Thoracic aorta (tissue), 2 donors: ENCODE results near the gene FOLR2. TPM values are rescaled to one million over a fixed set of nuclear protein-coding genes. Genes with fewer than 3 reads are reported as not detected.

Experiments
- ATAC-seq: fragments of 150-250 bp; one replicate; pipeline ENCODE4 v1.8.0; 2017; ENCODE audit warnings: low read depth; ENCODE audit not compliant: insufficient number of reproducible peaks, low FRiP score
- DNase-seq: peaks from one replicate; pipeline ENCODE4 v3.0.0-alpha.2; 2020; ENCODE audit warnings: low spot score
- H3K27ac ChIP-seq, 2 donors: fragments of 200-600 bp; sonication (generic); 1 replicate in 1 of 2; 2 replicates in 1 of 2; pipeline ENCODE4 v1.5.1; 2016; ENCODE audit warnings: mild to moderate bottlenecking in 2 of 2, moderate library complexity in 2 of 2
- H3K27me3 ChIP-seq: fragments of 200-600 bp; sonication (generic); replicated peaks from 2 replicates; pipeline ENCODE4 v1.6.0; 2016; ENCODE audit warnings: mild to moderate bottlenecking; ENCODE audit not compliant: insufficient read depth
- H3K36me3 ChIP-seq: fragments of 200-600 bp; sonication (generic); one replicate; pipeline ENCODE4 v1.5.1; 2016
- H3K4me1 ChIP-seq, 2 donors: fragments of 200-600 bp; sonication (generic); 1 replicate in 1 of 2; 2 replicates in 1 of 2; pipeline versions ENCODE4 v1.5.1 to v1.6.0; 2016; ENCODE audit warnings: low read depth in 2 of 2, mild to moderate bottlenecking in 1 of 2; ENCODE audit not compliant: control insufficient read depth in 1 of 2
- H3K4me3 ChIP-seq: fragments of 200-600 bp; sonication (generic); 2 replicates; pipeline ENCODE4 v1.5.1; 2016; ENCODE audit warnings: mild to moderate bottlenecking
- H3K9me3 ChIP-seq: fragments of 200-600 bp; sonication (generic); 2 replicates; pipeline ENCODE4 v1.5.1; 2016
- total RNA-seq, 2 donors: library from RNA; depleted of rRNA; stranded (reverse); fragments of >200 nt; gene quantifications; one replicate each; pipeline versions ENCODE4 v1.1.0 to v1.2.3, GENCODE V29; 2016
- TF ChIP-seq, protein P1 (sequence below): fragments of 200-600 bp; sonication (generic); IDR thresholded peaks from one replicate; pipeline ENCODE4 v1.5.1; 2019; ENCODE audit warnings: antibody characterized with exemption

FOLR2 gene
- total RNA-seq, 2 donors from 2014 or later: 51.4 to 118 TPM

DNA sequence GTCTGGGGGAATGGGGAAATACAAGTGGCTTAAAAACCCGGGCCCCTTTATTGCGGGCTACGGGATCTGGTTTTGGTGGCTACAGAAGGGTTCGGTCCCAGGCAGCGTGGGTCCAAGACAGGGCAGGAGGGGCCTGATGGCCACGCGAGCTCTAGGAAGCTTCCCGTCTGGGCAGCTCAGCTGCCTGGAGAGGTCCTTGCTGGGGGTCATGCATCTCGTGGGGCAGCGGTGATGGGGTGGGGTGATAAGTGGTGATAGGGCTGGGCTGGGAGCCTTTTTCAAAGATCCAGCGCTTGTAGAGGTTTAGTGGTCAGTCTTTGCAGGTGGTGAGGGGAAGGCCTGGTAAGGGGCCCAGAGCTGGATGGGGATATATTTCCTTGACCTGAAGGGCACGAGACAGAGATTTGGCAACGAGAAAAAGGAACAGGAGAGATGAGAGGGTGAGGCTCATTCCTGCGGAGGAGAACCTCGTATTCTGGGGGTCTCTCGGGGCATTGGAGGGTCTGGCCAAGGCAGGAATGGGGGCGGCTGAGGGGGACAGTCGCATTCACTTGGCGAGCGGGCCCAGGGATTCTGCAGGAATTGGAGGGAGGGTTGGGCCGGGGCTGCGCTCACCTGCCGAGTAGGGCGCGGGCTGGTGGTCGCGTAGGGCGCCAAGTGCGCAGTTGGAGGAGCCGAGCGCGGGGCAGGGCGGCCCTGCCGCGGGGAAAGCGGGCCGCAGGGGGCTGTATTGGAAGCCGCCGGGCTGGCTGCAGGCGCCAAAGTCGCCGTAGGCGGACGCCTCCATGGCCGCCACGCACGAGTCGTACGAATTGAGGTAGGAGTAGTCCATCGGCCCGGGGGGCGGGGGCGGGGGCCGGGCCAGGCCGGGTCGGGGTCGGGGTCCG lies 26.8 kb downstream of the FOLR2 start:
- peak overlapping the region; percentile 35 for H3K4me3 ChIP-seq
- ATAC-seq (no peak), DNase-seq (no peak)
- no peaks in the 10 kb centered on the region for H3K36me3 ChIP-seq
- peaks cover 17 to 38% of the 10 kb centered on the region in 2 donors for H3K4me1 ChIP-seq
- TF ChIP-seq, protein P1, sequence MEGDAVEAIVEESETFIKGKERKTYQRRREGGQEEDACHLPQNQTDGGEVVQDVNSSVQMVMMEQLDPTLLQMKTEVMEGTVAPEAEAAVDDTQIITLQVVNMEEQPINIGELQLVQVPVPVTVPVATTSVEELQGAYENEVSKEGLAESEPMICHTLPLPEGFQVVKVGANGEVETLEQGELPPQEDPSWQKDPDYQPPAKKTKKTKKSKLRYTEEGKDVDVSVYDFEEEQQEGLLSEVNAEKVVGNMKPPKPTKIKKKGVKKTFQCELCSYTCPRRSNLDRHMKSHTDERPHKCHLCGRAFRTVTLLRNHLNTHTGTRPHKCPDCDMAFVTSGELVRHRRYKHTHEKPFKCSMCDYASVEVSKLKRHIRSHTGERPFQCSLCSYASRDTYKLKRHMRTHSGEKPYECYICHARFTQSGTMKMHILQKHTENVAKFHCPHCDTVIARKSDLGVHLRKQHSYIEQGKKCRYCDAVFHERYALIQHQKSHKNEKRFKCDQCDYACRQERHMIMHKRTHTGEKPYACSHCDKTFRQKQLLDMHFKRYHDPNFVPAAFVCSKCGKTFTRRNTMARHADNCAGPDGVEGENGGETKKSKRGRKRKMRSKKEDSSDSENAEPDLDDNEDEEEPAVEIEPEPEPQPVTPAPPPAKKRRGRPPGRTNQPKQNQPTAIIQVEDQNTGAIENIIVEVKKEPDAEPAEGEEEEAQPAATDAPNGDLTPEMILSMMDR: no peak
- no peak overlapping the region for H3K27ac ChIP-seq
- H3K27me3 ChIP-seq: peaks cover 11% of the 10 kb centered on the region
- no peaks in the 10 kb centered on the region for H3K9me3 ChIP-seq

DNA sequence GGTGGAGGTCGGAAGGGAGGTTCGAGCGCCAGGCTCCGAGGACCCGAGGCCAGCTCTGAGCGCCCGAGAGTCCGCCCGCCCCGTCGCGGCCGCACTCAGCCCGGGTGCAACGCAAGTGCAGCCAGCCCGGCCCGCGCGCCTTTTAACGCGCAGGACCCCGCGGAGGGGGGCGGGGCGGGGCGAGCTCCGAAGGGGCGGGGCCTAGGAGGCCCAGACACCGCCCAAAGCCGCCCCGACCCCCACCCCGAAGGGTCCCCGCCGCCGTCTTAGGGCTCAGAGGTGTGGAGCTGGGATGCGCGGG lies 27.4 kb downstream of the FOLR2 start, which contains the start of gene PHOX2A:
Gene PHOX2A, minus strand, starts transcription at position 117 of the 301 bp plus-strand sequence. CDS start 172 bp downstream, outside the sequence.
- Histone ChIP-seq H3K4me1 (peaks cover 17 to 34% of the 10 kb centered on the region in 2 donors), H3K27me3 (peaks cover 11% of the 10 kb centered on the region), H3K9me3 (no peaks in the 10 kb centered on the region), H3K27ac (no peak within 1 kb of the TSS), H3K4me3 (peak within 1 kb of the TSS; percentile 35), H3K36me3 (no peaks in the 10 kb centered on the region)
- no peak for ATAC-seq
- TF ChIP-seq, protein P1: no peak
- DNase-seq: no peak

DNA sequence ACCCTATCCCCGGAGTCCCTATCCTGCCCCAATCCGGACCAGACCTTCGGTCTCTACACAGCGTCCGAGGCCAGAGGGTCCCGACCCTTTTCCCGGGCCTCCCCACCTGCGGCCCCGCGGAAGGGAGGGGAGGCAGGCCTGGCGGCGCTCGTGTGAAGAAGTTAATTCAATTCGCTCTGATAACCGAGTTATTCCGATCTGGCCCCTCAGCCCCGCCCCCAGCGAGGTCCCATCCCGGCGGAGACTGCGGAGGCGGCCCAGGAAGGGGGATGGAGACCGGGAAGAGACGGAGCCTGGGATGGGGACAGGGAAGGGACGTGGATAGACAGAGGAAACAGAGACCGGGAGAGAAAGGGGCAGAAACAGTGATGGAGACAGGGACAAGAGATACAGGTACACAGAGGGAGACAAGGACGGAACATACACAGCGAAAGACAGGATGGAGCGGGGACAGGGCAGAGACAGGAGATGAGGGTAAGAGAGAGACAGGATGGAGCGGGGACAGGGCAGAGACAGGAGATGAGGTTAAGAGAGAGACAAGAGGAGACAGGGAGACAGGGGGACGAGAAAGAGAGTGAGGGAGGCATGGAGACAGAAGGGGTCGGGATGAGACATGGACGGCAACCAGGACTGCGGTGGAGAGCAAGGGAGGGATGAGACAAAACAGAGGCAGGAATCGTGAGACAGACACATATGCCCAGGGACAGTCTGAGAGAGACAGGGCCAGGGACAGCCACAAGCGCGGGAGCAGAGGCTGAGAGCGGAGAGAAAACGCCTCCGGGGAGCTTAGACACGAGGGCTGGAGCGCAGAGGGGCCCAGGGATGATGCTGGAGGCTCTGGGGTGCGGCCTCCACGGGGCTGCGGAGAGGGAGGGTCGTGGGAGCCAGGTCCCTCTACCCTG lies 28.0 kb downstream of the FOLR2 start:
- peaks cover 11% of the 10 kb centered on the region for H3K27me3 ChIP-seq
- H3K4me1 ChIP-seq: peaks cover 12 to 28% of the 10 kb centered on the region in 2 donors
- no peak for DNase-seq
- no peaks in the 10 kb centered on the region for H3K36me3 ChIP-seq
- H3K9me3 ChIP-seq: no peaks in the 10 kb centered on the region
- TF ChIP-seq, protein P1: no peak
- peak overlapping the region; percentile 35 for H3K4me3 ChIP-seq
- H3K27ac ChIP-seq: no peak overlapping the region
- ATAC-seq: no peak

DNA sequence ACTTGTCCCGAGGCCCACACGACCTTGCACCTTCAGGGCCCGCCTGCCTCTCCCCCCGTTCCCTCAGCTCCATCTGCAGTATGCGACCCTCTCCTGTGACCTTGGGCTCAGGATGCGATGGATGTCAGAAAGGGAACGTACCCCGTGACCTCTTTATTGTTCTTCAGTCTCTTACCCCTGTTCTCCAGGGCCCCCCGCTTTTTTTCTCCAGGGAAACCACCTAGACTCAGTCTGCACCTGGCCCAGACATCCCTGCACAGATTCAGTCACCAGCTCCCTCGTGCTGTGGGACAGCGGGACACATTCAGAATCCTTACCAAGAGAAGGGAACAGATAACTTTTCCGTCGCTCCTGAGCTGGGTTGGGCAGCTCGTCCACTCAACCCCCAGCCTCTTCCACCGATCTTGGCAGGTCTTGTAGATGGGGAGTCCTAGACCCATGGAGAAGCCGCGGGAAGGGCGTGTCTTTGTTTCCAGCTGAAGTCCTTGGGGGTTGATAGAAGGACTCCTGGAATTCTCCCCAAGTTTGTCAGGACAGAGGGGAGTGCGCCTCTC lies 28.7 kb downstream of the FOLR2 start:
- Histone ChIP-seq H3K9me3 (no peaks in the 10 kb centered on the region), H3K27me3 (peaks cover 11% of the 10 kb centered on the region), H3K27ac (peak overlapping the region in 1 of 2 donors; percentile 3), H3K4me3 (no peak overlapping the region), H3K4me1 (peaks cover 8 to 23% of the 10 kb centered on the region in 2 donors), H3K36me3 (no peaks in the 10 kb centered on the region)
- DNase-seq (no peak), ATAC-seq (no peak)
- TF ChIP-seq, protein P1: no peak

DNA sequence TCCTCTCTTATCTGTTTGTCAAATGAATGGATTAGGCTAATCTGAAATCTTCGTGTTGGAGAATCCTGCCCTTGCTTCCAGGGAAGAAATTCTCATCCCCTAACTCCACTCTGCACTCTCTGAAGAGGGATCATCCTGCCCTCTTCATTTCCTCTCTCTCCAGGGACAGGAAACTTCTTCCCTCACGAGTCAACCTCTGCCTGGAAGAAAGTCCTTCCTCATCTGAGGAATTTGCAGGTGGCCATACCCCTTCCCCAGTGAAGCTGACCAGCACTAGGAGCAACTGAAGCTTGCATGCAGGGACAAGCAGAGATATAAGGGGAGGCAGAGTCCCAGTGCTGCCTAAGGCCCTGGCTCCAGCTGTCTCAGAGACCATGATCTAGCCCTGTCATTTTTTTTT lies 31.0 kb downstream of the FOLR2 start:
- H3K27me3 ChIP-seq: peaks cover 11% of the 10 kb centered on the region
- ATAC-seq (no peak), DNase-seq (no peak)
- TF ChIP-seq, protein P1: no peak
- no peaks in the 10 kb centered on the region for H3K36me3 ChIP-seq
- H3K27ac ChIP-seq: no peak overlapping the region
- H3K9me3 ChIP-seq: no peaks in the 10 kb centered on the region
- no peak overlapping the region for H3K4me3 ChIP-seq
- H3K4me1 ChIP-seq: peaks cover 4 to 15% of the 10 kb centered on the region in 2 donors
